AG08395 (cell line): ENCODE data around the gene PCDH9.

Experiments
- DNase-seq: peaks from one replicate; pipeline ENCODE4 v3.0.0; 2012; ENCODE audit warnings: mixed read lengths, low spot score

The PCDH9 gene

DNA sequence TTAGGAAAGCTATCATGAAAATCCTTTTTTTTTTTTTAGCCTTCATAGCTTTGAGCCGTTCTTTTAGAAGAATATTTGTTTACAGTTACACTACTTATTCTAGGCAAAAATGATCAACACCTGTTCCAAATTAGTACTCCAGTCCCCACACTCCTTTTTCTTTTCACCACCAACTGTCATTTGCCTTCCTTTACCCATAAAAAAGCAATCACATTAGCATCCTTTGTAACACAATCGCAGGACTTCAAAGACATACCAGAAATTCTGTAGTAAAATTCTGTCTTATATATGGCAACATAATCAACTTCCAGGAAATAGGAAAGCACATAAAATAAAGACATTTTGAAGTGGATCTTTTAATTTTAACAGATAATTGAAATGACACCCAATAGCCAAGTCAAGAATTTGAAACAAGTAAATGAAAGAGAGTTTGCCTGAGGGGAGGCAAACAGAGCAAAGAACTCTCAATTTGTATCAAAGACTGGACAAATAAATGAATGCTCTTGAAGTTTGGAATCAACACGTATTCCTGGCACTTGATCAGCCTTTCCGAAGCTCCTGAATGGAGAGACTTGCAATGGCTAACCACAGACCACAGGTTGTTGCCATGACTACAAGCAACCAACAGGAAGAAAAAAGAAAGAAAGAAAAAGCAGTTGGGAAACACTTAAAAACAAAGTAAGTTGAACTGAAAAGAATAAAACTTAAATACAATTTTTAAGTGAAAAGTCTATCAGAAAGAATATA, 206.8 kb downstream of the PCDH9 start:
- DNase-seq: peak; percentile 8

DNA sequence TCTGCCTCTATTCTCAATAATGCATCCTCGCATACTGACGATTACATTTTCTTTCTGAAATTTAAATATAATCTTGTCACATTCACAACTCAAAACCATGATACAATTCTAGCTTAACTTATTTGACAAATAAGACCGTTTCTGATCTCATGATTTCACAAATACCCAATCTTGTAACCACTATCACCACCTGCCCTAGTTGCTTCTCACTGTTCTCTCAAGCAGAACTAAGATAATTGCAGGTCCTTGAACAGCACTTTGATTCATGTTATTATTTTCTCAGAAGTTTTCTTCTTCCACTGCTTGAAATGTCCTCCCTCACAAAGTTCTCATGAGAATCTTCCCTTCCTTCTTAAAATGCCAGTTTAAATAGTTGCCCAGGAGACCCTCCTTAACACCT, 211.4 kb downstream of the PCDH9 start:
- no peak for DNase-seq

- DNase-seq: no peak
Measured at GRCh38 chr13:67017276-67017675, 212.9 kb downstream of the PCDH9 start.

- DNase-seq: no peak
Measured at GRCh38 chr13:67015976-67016600, 214.0 kb downstream of the PCDH9 start.

- no peak for DNase-seq
Measured at GRCh38 chr13:67014399-67014798, 215.7 kb downstream of the PCDH9 start.

DNA sequence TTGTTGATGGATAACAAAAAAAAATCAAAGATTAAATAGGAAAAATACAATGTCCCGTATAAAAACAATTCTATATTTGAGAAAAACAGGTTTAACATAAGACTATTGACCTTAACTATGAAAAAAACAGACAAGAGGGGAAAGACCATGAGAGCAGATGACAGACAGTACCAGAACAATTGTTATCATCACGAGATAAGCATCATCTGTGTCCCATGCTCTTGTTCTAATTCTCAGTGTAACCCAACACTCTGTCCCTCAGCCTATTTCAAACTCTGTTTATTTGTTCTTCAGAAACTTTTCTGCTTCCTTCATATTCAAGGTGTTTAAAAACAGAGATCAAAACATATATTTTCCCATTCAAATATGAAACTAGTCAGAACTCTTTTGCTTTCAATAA, 216.4 kb downstream of the PCDH9 start:
- no peak for DNase-seq

- DNase-seq: no peak
Measured at GRCh38 chr13:67008075-67008668, 222.0 kb downstream of the PCDH9 start.

- no peak for DNase-seq
Measured at GRCh38 chr13:67004511-67004910, 225.6 kb downstream of the PCDH9 start.

- no peak for DNase-seq
Measured at GRCh38 chr13:67003743-67004142, 226.4 kb downstream of the PCDH9 start.

DNA sequence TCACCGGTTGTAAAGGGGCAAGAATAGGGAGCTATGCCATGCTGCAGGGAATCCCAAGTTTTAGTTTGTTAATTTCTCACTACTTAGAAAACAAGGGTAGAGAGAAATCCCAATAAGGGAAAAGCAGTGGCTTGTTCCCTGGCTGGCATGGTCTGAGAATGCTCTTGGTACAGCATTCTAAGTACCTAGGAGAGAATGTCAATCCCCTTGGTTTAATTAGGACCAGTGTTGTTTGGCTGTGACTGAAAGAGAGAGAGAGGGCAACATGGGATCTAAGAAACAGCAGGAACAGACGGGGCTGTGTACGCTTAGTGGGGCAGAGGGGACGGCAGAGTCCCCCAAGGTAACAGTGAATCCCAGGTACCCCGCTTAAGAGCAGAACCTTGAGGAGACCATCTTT, 228.8 kb downstream of the PCDH9 start:
- DNase-seq: no peak

DNA sequence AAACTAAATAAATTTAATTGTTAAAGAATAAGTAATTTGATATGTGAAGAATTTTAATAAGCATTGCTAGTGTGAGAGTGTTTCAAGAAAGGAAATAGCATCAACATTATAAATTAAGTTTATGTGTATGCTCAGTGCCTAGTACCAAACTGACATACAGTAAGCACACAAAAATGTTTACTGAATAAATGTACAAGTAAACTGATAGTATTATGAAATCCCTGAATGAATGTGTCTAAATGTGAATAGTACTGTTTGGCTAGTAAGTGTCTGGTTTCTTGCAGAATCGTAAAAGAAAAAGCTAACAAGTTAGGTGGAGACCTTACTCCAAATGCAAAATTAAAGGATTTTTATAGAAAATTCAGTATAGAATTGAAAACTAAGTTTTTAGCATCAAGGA, 233.6 kb downstream of the PCDH9 start:
- no peak for DNase-seq

GRCh38 chr13:66995203-66995611, 234.9 kb downstream of the PCDH9 start:
- no peak for DNase-seq

GRCh38 chr13:66994517-66995202, 235.5 kb downstream of the PCDH9 start:
- DNase-seq: no peak

- peak; percentile 62 for DNase-seq
Measured at GRCh38 chr13:66994097-66994496, 236.0 kb downstream of the PCDH9 start.

GRCh38 chr13:66992719-66993118, 237.4 kb downstream of the PCDH9 start:
- DNase-seq: no peak

DNA sequence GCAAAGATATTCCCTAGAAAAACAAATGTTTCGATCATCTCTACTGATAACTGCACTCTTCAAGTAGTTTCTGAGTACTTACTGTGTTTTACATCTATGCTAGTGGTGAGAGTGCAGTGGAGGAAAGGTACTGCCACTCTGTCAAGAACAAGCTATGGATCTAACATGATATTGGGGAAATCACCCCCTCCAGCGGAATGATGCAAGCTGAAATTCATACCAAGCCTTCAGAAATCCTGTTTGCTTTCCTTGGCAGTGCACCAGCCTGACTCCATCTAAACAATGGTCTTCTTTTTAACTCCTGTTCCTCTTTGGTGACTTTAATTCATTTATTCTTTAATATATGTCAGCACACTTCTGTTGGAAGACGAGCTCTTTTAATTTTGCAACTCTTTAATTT, 238.0 kb downstream of the PCDH9 start:
- no peak for DNase-seq

- DNase-seq: no peak
Measured at GRCh38 chr13:66984241-66984640, 245.9 kb downstream of the PCDH9 start.

- DNase-seq: no peak
Measured at GRCh38 chr13:66981912-66982311, 248.2 kb downstream of the PCDH9 start.

DNA sequence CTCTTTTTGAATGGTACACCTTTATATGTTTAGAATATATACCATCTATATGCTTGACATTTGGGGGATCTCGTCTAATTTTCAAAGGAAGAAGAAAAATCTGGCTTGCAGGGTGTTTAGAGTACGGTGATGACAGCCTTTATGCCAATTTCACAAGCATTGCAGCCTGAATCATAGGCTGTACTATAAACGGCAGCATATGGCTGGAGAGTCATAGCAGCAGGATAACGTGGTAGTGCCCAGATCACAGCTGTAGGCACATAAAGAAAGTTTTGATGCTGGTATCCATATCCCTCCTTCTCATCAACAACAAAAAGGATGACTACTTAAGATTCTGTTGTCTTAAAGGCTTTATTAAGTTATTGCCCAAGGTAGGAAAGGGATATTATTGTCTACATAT, 253.0 kb downstream of the PCDH9 start:
- DNase-seq: no peak

GRCh38 chr13:66974889-66975288, 255.2 kb downstream of the PCDH9 start:
- DNase-seq: no peak

- no peak for DNase-seq
Measured at GRCh38 chr13:66974174-66974573, 256.0 kb downstream of the PCDH9 start.

- DNase-seq: no peak
Measured at GRCh38 chr13:66972659-66973058, 257.5 kb downstream of the PCDH9 start.

DNA sequence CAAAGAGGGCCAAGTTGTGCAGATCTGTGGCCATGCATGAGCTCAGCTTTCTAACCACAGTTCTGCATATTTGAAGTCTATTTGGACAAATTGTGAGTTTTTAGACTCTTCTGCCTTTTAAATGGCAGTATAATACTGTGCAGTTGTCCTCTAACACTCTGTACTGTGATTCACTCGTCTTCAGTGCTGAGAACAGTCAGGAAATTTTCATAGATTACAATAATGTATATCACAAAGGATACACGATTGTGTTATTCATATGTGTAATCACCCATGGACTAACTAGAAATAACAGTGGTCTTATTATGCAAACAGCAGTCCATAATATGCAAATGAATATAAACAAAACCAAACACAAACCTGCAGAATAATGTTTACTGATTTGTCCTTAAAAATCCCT, 259.1 kb downstream of the PCDH9 start:
- DNase-seq: no peak
